Measurements from ENCODE around the gene DPYD.
"Not testable (repeated sequence)": the region's sequence is repeated elsewhere in the genome, so short reads cannot be mapped to it uniquely, and the experiment has no call there.

The DPYD gene

DNA sequence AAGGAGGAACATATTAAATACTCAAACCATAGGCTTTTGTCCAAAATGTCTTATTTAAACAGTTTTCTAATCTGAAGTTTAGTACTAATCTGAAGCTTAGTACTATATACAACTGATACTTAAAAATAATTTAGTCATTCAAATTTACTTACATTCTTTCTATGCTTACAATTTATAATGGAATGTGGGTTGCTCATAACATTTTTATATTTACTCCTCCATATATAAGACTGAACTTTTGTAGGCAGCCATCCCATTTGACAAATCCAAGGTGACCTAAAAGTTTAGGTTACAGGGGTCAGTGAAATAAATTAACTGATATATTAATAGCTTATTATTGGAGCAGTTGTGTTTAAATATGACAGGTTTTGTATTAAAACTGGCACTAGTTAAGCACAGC is 570.6 kb downstream of the DPYD start:
- H3K27ac ChIP-seq = no peak overlapping the region
- TF ChIP-seq ZFX (IDR thresholded peaks at IDR 0.05) = no peak
- TF ChIP-seq, protein P1, sequence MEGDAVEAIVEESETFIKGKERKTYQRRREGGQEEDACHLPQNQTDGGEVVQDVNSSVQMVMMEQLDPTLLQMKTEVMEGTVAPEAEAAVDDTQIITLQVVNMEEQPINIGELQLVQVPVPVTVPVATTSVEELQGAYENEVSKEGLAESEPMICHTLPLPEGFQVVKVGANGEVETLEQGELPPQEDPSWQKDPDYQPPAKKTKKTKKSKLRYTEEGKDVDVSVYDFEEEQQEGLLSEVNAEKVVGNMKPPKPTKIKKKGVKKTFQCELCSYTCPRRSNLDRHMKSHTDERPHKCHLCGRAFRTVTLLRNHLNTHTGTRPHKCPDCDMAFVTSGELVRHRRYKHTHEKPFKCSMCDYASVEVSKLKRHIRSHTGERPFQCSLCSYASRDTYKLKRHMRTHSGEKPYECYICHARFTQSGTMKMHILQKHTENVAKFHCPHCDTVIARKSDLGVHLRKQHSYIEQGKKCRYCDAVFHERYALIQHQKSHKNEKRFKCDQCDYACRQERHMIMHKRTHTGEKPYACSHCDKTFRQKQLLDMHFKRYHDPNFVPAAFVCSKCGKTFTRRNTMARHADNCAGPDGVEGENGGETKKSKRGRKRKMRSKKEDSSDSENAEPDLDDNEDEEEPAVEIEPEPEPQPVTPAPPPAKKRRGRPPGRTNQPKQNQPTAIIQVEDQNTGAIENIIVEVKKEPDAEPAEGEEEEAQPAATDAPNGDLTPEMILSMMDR (conservative IDR thresholded peaks at IDR 0.05) = no peak

GRCh38 chr1:97349794-97350193 is 571.0 kb downstream of the DPYD start:
- not testable (repeated sequence) for H3K27ac ChIP-seq

DNA sequence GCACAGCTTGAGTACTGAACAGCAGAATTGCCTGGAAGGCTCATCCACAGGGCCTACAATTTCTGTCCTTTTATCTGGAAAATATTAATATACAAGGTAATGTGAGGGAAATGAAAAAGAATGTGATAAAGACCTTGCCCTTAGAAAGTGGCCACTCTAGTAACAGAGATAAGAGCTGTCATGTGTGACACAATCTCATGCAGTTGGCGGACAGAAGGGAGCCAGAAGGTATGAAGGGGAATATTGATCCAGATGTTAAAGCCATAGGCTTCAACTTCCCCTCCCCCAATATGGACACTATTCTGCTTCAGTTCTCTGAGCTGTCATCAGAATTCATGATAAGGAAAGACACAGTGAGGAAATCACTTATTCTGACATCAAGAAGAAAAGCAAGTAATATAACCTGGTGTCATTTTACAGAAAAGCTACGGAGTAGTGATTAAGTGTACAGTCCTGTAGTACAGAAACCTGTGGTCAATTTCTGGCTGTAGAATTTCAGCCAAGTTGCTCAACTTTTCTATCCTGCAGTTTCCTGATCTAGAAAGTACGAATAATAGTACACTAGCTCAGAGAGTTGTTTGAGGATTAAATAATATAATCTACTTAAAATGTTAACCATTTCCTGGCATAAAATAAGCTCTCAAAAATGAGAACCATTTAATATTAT is 572.1 kb downstream of the DPYD start:
- no peak overlapping the region for H3K27ac ChIP-seq

GRCh38 chr1:97340951-97341350 is 579.9 kb downstream of the DPYD start:
- no peak overlapping the region for H3K27ac ChIP-seq
- TF ChIP-seq, protein P1 (conservative IDR thresholded peaks at IDR 0.05) = no peak
- TF ChIP-seq ZFX (IDR thresholded peaks at IDR 0.05) = no peak

More for the DNA sequence above, 572.1 kb downstream of the DPYD start:
- no peak for TF ChIP-seq ZFX (IDR thresholded peaks at IDR 0.05)
- TF ChIP-seq, protein P1 (conservative IDR thresholded peaks at IDR 0.05) = no peak

GRCh38 chr1:97338347-97338746 is 582.5 kb downstream of the DPYD start:
- no peak overlapping the region for H3K27ac ChIP-seq
- TF ChIP-seq, protein P1 (conservative IDR thresholded peaks at IDR 0.05) = no peak
- no peak for TF ChIP-seq ZFX (IDR thresholded peaks at IDR 0.05)

GRCh38 chr1:97337250-97338030 is 583.4 kb downstream of the DPYD start:
- no peak overlapping the region for H3K27ac ChIP-seq
- TF ChIP-seq ZFX (IDR thresholded peaks at IDR 0.05) = no peak

DNA sequence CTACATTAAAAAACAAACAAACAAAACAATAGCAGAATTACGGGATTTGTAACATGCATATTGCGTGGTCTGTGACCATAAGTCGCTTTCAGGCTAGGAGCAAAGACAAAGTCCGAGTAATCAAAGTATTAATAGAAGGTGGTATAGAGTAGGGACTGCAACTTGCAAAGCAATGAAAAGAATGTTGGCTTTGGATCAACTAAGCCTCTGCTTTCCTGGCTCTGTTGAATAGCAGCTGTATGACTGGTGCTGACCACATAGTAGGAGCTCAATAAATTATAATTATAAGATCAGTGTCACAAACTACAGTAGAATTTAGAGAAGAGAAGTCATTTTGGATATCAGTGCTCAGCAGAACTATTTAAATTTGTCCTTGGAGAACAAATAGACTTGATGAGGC is 586.4 kb downstream of the DPYD start:
- no peak for TF ChIP-seq ZFX (IDR thresholded peaks at IDR 0.05)
- TF ChIP-seq, protein P1 (conservative IDR thresholded peaks at IDR 0.05) = no peak
- no peak overlapping the region for H3K27ac ChIP-seq

DNA sequence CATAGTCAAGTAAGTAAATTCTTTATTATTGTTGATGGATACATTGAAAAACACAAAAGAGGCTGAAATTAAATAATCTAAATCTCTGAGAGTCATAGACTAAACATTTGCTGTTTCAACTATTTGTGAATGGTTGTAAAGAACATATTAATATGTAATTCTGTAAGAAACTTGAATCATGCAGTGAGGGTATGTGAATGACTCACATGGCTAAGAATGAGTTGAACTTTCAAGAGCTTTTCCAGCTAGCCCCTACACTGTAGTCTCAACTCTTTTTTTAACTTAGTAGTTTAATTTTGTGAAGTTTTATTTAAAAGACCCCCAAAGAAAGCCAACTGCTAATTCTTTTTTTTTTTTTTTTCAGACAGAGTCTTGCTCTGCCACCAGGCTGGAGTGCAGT is 588.1 kb downstream of the DPYD start:
- H3K27ac ChIP-seq = no peak overlapping the region
- no peak for TF ChIP-seq ZFX (IDR thresholded peaks at IDR 0.05)
- TF ChIP-seq, protein P1 (conservative IDR thresholded peaks at IDR 0.05) = no peak

All from C4-2B (cell line).